MG63 (cell line): ENCODE data around the gene SMC1B. TPM values are rescaled to one million over a fixed set of nuclear protein-coding genes. Genes with fewer than 3 reads are reported as not detected.

Experiments
- DNase-seq: peaks from one replicate; pipeline ENCODE4 v3.0.0-alpha.2; 2020
- H3K27me3 ChIP-seq: fragments of 250-450 bp; sonication (Bioruptor Pico); 2 replicates; pipeline ENCODE4 v1.5.1; 2020; ENCODE audit warnings: mild to moderate bottlenecking, moderate library complexity
- H3K36me3 ChIP-seq: fragments of 250-450 bp; sonication (Bioruptor Pico); 2 replicates; pipeline ENCODE4 v1.5.1; 2020; ENCODE audit warnings: mild to moderate bottlenecking, moderate library complexity
- H3K4me3 ChIP-seq: fragments of 250-450 bp; sonication (Bioruptor Pico); 2 replicates; pipeline ENCODE4 v1.5.1; 2020; ENCODE audit warnings: mild to moderate bottlenecking, moderate library complexity
- H3K9me3 ChIP-seq: fragments of 250-450 bp; sonication (Bioruptor Pico); 2 replicates; pipeline ENCODE4 v1.5.1; 2020; ENCODE audit warnings: mild to moderate bottlenecking, moderate library complexity
- total RNA-seq: library from RNA; depleted of rRNA; stranded (reverse); fragments of >200 nt; shearing (Covaris generic); gene quantifications from 2 replicates; pipeline ENCODE4 v1.2.3, GENCODE V29; 2014; ENCODE audit warnings: low replicate concordance

The SMC1B gene
- total RNA-seq, 1 experiment from 2014 or later, result not detected

DNA sequence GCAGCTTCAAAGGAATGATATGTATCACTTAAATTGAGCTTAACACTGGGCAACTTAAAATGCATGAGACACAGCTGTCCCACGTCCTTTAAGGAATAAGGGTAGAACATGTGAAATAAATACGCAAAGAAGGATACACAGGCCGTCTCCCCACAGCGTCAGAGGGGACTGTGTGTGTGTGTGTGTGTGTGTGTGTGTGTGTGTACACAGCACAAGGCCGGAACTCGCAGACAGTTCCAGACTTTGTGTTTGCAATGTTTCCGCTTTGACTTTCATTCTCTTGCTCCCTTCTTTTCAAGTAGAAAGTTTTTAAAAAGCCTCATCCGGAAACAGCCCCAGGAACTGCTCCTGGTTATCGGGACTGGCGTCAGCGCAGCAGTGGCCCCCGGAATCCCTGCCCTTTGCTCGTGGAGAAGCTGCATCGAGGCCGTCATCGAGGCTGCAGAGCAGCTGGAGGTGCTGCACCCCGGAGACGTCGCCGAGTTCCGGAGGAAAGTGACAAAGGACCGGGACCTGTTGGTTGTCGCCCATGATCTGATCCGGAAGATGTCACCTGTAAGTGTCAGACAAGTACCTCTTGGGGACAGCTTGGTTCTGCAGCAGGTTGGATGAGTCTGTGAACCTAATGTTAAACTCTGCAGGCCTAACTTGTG lies 90.4 kb downstream of the SMC1B start:
- no peaks in the 10 kb centered on the region for H3K9me3 ChIP-seq
- DNase-seq, result no peak
- peaks cover 31% of the 10 kb centered on the region for H3K36me3 ChIP-seq
- H3K27me3 ChIP-seq, result no peaks in the 10 kb centered on the region
- H3K4me3 ChIP-seq, result no peak overlapping the region

- Histone ChIP-seq H3K36me3 (peaks cover 25% of the 10 kb centered on the region), H3K4me3 (no peak overlapping the region), H3K27me3 (no peaks in the 10 kb centered on the region), H3K9me3 (no peaks in the 10 kb centered on the region)
- no peak for DNase-seq
Observed at GRCh38 chr22:45321827-45322226, 91.6 kb downstream of the SMC1B start.

DNA sequence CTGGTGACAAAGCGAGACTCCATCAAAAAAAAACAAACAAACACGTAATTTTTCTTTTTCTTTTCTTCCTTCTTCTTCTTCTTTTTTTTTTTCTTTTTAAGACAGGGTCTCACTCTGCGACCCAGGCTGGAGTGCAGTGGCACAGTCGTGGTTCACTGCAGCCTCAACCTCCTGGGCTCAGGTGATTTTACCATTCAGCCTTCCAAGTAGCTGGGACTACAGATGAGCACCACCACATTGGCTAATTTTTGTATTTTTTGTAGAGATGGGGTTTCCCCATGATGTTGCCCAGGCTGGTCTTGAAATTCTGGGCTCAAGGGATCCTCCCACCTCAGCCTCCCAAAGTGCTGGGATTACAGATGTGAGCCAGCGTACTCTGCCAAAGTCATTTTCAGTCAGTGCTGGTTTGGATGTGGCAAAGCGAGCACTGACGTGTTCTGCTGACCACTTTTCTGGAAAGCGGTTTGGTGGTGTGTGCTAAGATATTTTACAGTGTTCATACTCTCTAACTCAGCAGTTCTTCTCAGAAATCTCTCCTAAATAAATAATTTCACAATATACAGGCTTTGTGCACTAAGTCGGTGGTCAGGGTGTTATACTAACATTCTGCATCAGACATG lies 92.9 kb downstream of the SMC1B start:
- H3K9me3 ChIP-seq, result no peaks in the 10 kb centered on the region
- DNase-seq, result peak; percentile 81

DNA sequence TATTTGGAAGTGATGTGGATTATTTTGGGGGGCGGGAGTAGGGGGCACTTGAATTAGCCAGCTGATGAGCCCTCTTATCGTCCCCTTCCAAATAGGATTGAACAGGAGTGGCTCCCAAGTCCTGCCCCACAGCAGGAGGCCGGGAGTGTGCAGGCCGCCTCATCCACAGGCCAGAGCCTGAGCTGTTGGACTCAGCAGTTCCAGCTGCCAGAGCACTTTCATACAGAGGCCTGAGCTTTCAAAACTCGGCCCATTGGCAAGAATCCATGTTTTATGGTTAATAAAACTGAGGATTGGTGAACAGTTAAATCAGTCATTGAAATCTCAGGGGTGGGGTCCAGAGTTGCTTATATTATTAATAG lies 94.1 kb downstream of the SMC1B start:
- no peaks in the 10 kb centered on the region for H3K9me3 ChIP-seq
- peak; percentile 87 for DNase-seq
- H3K36me3 ChIP-seq, result peaks cover 22% of the 10 kb centered on the region
- H3K4me3 ChIP-seq, result no peak overlapping the region
- H3K27me3 ChIP-seq, result no peaks in the 10 kb centered on the region

More for the DNA sequence above, 92.9 kb downstream of the SMC1B start:
- Histone ChIP-seq H3K4me3 (no peak overlapping the region), H3K36me3 (peaks cover 25% of the 10 kb centered on the region), H3K27me3 (no peaks in the 10 kb centered on the region)

DNA sequence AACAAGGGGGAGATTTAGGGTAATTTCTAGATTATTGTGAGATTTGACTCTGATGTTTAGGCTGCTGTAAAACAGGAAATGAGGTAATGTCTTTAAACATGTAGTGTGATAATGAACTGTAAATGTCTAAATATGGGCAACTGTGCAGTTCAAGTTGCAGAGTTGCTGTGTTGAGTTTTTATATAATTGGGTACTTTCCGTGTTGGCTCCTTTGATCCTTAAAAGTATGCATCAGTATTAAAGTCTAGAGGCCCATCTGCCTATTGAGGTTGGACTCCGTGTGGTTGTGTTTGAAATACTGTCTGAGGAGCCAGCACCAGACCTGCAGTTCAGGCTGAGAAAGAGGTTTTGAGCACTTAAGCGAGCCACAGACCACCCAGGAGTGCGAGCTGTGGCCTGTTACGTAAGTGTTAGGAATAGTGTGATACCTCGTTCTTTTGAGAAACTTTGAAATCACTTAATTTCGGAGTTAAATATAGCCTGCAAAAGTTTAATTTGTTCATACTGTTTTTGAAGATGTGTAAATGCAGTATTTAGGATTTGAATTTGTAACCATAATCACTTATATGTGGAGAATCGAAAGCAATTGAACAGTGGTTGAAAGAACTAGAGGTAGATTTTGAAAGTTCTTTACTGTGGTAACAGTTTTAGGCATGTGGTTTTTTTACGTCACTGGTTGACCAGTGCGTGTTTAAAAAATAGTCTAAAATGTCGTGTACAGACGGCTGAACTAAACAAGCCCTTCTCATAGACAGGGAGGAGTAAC lies 94.7 kb downstream of the SMC1B start:
- H3K4me3 ChIP-seq, result no peak overlapping the region
- H3K27me3 ChIP-seq, result no peaks in the 10 kb centered on the region
- no peak for DNase-seq
- peaks cover 17% of the 10 kb centered on the region for H3K36me3 ChIP-seq
- no peaks in the 10 kb centered on the region for H3K9me3 ChIP-seq

- Histone ChIP-seq H3K27me3 (no peaks in the 10 kb centered on the region), H3K36me3 (peaks cover 11% of the 10 kb centered on the region), H3K9me3 (no peaks in the 10 kb centered on the region), H3K4me3 (no peak overlapping the region)
- peak; percentile 31 for DNase-seq
Observed at GRCh38 chr22:45318168-45318557, 95.2 kb downstream of the SMC1B start.

- Histone ChIP-seq H3K9me3 (no peaks in the 10 kb centered on the region), H3K36me3 (peaks cover 6% of the 10 kb centered on the region), H3K4me3 (no peak overlapping the region), H3K27me3 (no peaks in the 10 kb centered on the region)
- peak; percentile 82 for DNase-seq
Observed at GRCh38 chr22:45317551-45318167, 95.7 kb downstream of the SMC1B start.

- H3K9me3 ChIP-seq, result no peaks in the 10 kb centered on the region
- H3K4me3 ChIP-seq, result no peak overlapping the region
- DNase-seq, result no peak
- no peaks in the 10 kb centered on the region; the same call in 1 of the 2 replicates for H3K36me3 ChIP-seq
- H3K27me3 ChIP-seq, result no peaks in the 10 kb centered on the region
Observed at GRCh38 chr22:45316796-45317526, 96.4 kb downstream of the SMC1B start.

DNA sequence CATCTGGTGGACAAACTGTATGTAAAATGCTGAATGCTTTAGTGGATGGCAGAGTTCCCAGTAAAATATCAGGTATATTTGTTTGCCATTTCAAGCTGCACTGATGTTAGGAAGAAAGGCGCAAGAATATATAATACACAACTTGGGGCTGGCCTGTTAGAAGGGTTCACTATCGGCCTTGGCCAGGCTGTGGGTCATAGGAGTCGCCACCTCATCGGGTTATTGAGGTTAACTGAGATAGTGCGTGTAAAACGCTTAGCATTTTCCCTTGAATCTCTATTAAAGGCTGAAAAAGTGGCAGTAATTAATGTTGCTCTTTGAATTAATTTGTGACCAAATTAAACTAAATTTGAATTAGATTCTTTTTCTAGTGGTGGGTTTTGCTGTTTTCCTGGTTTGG lies 98.6 kb downstream of the SMC1B start:
- H3K27me3 ChIP-seq, result no peaks in the 10 kb centered on the region
- no peaks in the 10 kb centered on the region for H3K9me3 ChIP-seq
- no peak overlapping the region for H3K4me3 ChIP-seq
- DNase-seq, result no peak
- H3K36me3 ChIP-seq, result no peaks in the 10 kb centered on the region

DNA sequence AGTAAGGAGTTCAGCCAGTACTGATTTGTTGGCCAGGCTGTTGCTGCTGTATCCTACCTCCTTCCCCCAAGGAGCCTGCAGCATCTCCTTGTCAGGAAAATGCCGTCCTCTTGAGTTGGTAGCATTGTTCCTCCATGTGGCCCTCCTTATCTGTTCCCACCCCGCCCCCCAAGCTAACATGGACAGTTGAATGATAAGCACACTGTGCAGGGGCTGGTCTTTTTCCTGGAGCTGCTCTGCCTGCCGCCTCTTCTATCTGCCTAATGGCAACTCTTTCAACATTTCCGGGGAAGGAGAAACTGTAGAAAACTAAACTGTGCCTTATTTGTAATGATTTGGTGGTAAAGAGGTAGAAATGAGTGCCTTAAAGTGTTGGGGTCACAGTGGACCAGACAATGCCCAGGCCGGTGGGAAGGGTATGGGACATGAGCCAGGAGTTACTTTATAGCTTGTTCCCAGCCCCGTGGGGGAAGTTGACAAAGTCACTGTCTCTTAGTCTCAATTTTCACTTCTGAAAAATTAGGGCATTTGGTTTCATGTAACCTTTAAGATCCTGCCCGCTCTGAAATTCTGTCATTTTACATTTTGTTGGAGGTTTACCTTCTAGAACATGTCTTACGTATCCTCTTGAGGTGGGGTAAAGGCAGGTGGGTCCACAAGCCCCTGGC lies 99.2 kb downstream of the SMC1B start:
- Histone ChIP-seq H3K9me3 (no peaks in the 10 kb centered on the region), H3K27me3 (no peaks in the 10 kb centered on the region), H3K4me3 (no peak overlapping the region), H3K36me3 (no peaks in the 10 kb centered on the region)
- DNase-seq, result no peak

GRCh38 chr22:45312856-45313255 lies 100.5 kb downstream of the SMC1B start:
- Histone ChIP-seq H3K36me3 (no peaks in the 10 kb centered on the region), H3K9me3 (no peaks in the 10 kb centered on the region), H3K4me3 (no peak overlapping the region), H3K27me3 (no peaks in the 10 kb centered on the region)
- no peak for DNase-seq

DNA sequence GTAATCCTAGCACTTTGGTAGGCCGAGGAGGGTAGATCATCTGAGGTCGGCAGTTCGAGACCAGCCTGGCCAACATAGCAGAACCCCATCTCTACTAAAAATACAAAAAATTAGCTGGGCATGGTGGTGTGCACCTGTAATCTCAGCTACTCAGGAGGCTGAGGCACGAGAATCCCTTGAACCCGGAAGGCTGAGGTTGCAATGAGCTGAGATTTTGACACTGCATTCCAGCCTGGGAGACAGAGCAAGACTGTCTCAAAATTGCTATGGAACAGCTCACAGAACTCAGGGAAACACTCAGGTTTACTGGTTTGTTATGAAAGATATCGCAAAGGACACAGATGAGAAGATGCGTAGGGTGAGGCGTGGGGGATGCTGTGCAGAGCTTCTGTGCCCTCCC lies 101.0 kb downstream of the SMC1B start:
- Histone ChIP-seq H3K36me3 (no peaks in the 10 kb centered on the region), H3K4me3 (no peak overlapping the region), H3K27me3 (no peaks in the 10 kb centered on the region), H3K9me3 (no peaks in the 10 kb centered on the region)
- no peak for DNase-seq

- DNase-seq, result no peak
- Histone ChIP-seq H3K9me3 (no peaks in the 10 kb centered on the region), H3K36me3 (no peaks in the 10 kb centered on the region), H3K27me3 (no peaks in the 10 kb centered on the region), H3K4me3 (peak overlapping the region; percentile 79)
Observed at GRCh38 chr22:45310977-45311531, 102.3 kb downstream of the SMC1B start.

GRCh38 chr22:45310331-45310976 lies 102.9 kb downstream of the SMC1B start:
- no peak for DNase-seq
- H3K36me3 ChIP-seq, result no peaks in the 10 kb centered on the region
- H3K9me3 ChIP-seq, result no peaks in the 10 kb centered on the region
- no peaks in the 10 kb centered on the region for H3K27me3 ChIP-seq
- peak overlapping the region; percentile 79 for H3K4me3 ChIP-seq

GRCh38 chr22:45309422-45310227 lies 103.8 kb downstream of the SMC1B start, which contains the start of gene FAM118A:
Gene FAM118A, plus strand, starts transcription at chr22:45309934. Its CDS starts 12,446 bp downstream, at chr22:45322380.
- no peaks in the 10 kb centered on the region for H3K27me3 ChIP-seq
- H3K36me3 ChIP-seq, result no peaks in the 10 kb centered on the region
- peak; percentile 81 for DNase-seq
- H3K9me3 ChIP-seq, result no peaks in the 10 kb centered on the region
- H3K4me3 ChIP-seq, result peak within 1 kb of the TSS; percentile 79
